HG02943 (cell line): ENCODE measurements around the gene MDFIC2.

Source experiments
- ATAC-seq: cut with Tn5 transposase; IDR thresholded peaks from one replicate; pipeline ENCODE4 v1.9.1; 2021; ENCODE audit warnings: mild to moderate bottlenecking, low read depth, moderate library complexity; ENCODE audit not compliant: unreplicated experiment

Gene MDFIC2

GRCh38 chr3:70185661-70186060, 126.8 kb downstream of the MDFIC2 start:
- no peak for ATAC-seq

- no peak for ATAC-seq
These were observed 128.5 kb downstream of the MDFIC2 start for GRCh38 chr3:70183781-70184504.

GRCh38 chr3:70182166-70182565, 130.3 kb downstream of the MDFIC2 start:
- no peak for ATAC-seq

- ATAC-seq = no peak
These were observed 131.8 kb downstream of the MDFIC2 start for GRCh38 chr3:70180664-70181063.

- ATAC-seq = no peak
These were observed 133.3 kb downstream of the MDFIC2 start for GRCh38 chr3:70179111-70179510.

- ATAC-seq = no peak
These were observed 134.4 kb downstream of the MDFIC2 start for GRCh38 chr3:70177881-70178645.

- no peak for ATAC-seq
These were observed 136.2 kb downstream of the MDFIC2 start for GRCh38 chr3:70176224-70176623.

- no peak for ATAC-seq
These were observed 155.6 kb downstream of the MDFIC2 start for GRCh38 chr3:70156808-70157207.

GRCh38 chr3:70150599-70150998, 161.8 kb downstream of the MDFIC2 start:
- ATAC-seq = no peak

- no peak for ATAC-seq
These were observed 162.6 kb downstream of the MDFIC2 start for GRCh38 chr3:70149714-70150400.
